Panc1 (cell line): ENCODE results near the gene NELFB. TPM values are rescaled to one million over a fixed set of nuclear protein-coding genes. Genes with fewer than 3 reads are reported as not detected.

Experiments used
- ATAC-seq: fragments of 200-7000 bp; cut with Tn5 transposase; 2 replicates; pipeline ENCODE4 v1.9.1; 2020; ENCODE audit warnings: mild to moderate bottlenecking, moderate library complexity
- BruUV-seq: library from RNA; stranded (reverse); fragments of 400-500 nt; replicated peaks from 2 replicates; lab custom pipeline; 2021; lab: Mats Ljungman, UMichigan
- CTCF ChIA-PET: fragments of 300-600 bp; sonication (Branson Sonifier 250); formaldehyde crosslinking; loops from one replicate; lab custom pipeline; 2022; ENCODE audit warnings: antibody characterized with exemption; lab: Charles Lee
- POLR2A ChIA-PET: fragments of 300-600 bp; sonication (Branson Sonifier 250); formaldehyde crosslinking; loops from one replicate; lab custom pipeline; 2022; ENCODE audit warnings: antibody characterized with exemption; lab: Charles Lee
- DNase-seq: peaks from one replicate; pipeline ENCODE4 v3.0.0-alpha.2; 2010; ENCODE audit warnings: low read depth, low spot score
- H3K27ac ChIP-seq: 2 replicates; pipeline ENCODE4 v1.5.1; 2011; ENCODE audit warnings: mild to moderate bottlenecking, low read length, inconsistent platforms
- H3K27me3 ChIP-seq: fragments of 200-500 bp; sonication (Bioruptor generic); 2 replicates; pipeline ENCODE4 v1.6.0; 2014; ENCODE audit warnings: low read length, inconsistent platforms; ENCODE audit not compliant: control insufficient read depth, insufficient read depth
- H3K36me3 ChIP-seq: fragments of 200-500 bp; sonication (Bioruptor generic); 2 replicates; pipeline ENCODE4 v1.5.1; 2014; ENCODE audit warnings: inconsistent platforms, mild to moderate bottlenecking, low read length, moderate library complexity; ENCODE audit not compliant: control insufficient read depth, insufficient read depth
- H3K4me1 ChIP-seq: 2 replicates; pipeline ENCODE4 v1.5.1; 2011; ENCODE audit warnings: inconsistent platforms, mild to moderate bottlenecking, low read length, moderate library complexity; ENCODE audit not compliant: control insufficient read depth, insufficient read depth
- H3K4me3 ChIP-seq, 2 experiments: 2 replicates each; pipeline ENCODE4 v1.5.1; 2011 to 2012; ENCODE audit warnings: low read depth in 2 of 2, low read length in 2 of 2, mild to moderate bottlenecking in 2 of 2, inconsistent platforms in 1 of 2, moderate library complexity in 1 of 2
- H3K9me3 ChIP-seq: fragments of 200-500 bp; sonication (Bioruptor generic); 2 replicates; pipeline ENCODE4 v1.5.1; 2014; ENCODE audit warnings: low read depth, mild to moderate bottlenecking, inconsistent platforms, low read length, moderate library complexity; ENCODE audit not compliant: control insufficient read depth, insufficient read depth
- POLR2AphosphoS5 ChIP-seq: IDR thresholded peaks from 2 replicates; pipeline ENCODE4 v1.6.1; 2012; ENCODE audit warnings: mild to moderate bottlenecking, low read depth, low read length, moderate library complexity
- SIN3A ChIP-seq: IDR thresholded peaks from 2 replicates; pipeline ENCODE4 v1.6.1; 2012; ENCODE audit warnings: low read depth, mild to moderate bottlenecking, low read length, moderate library complexity, borderline replicate concordance; ENCODE audit not compliant: insufficient read depth
- TCF7L2 ChIP-seq: IDR thresholded peaks from 2 replicates; pipeline ENCODE4 v1.6.1; 2011; ENCODE audit warnings: mild to moderate bottlenecking, low read depth, low read length, inconsistent platforms
- in situ Hi-C: cut with HindIII; loops from 2 replicates; pipeline ENCODE4 v1.10.0; 2016; ENCODE audit warnings: low sequenced_read_pairs, low pct_unique_long_range_greater_than_20kb
- intact Hi-C: fragments of 100-400 bp; cut with micrococcal nuclease; formaldehyde crosslinking; loops from one replicate; pipeline ENCODE4 v1.10.0; 2022; ENCODE audit not compliant: unreplicated experiment
- total RNA-seq: library from RNA; stranded (reverse); gene quantifications from one replicate; pipeline ENCODE4 v1.2.1, GENCODE V29; 2021; ENCODE audit not compliant: unreplicated experiment
- TF ChIP-seq, protein P1 (sequence below): fragments of 450-650 bp; IDR thresholded peaks from 2 replicates; pipeline ENCODE4 v1.5.1; 2017; ENCODE audit warnings: mild to moderate bottlenecking
- TF ChIP-seq, protein P2 (sequence below), 2 experiments: IDR thresholded peaks; 2 replicates each; pipeline ENCODE4 v1.6.1; 2011 to 2012; ENCODE audit warnings: low read depth in 2 of 2, control low read depth in 1 of 2, low read length in 1 of 2, mild to moderate bottlenecking in 1 of 2, moderate library complexity in 1 of 2; ENCODE audit not compliant: insufficient read depth in 1 of 2

Gene NELFB
- total RNA-seq, 1 experiment from 2014 or later = 62.4 TPM

- no peak overlapping the region for H3K4me3 ChIP-seq
- DNase-seq (no peak), ATAC-seq (no peak)
- ChIA-PET CTCF (no interaction called here), POLR2A (interaction anchor here (1.6 kb wide), 1 partner anchor 10 kb away, joined by 4 read pairs; no protein-coding TSS in a partner anchor)
- in situ Hi-C loops (no loop called here), intact Hi-C loops (no loop called here)
- peaks cover 16% of the 10 kb centered on the region for H3K4me1 ChIP-seq
- no peaks in the 10 kb centered on the region for H3K9me3 ChIP-seq
- TF ChIP-seq, protein P1, sequence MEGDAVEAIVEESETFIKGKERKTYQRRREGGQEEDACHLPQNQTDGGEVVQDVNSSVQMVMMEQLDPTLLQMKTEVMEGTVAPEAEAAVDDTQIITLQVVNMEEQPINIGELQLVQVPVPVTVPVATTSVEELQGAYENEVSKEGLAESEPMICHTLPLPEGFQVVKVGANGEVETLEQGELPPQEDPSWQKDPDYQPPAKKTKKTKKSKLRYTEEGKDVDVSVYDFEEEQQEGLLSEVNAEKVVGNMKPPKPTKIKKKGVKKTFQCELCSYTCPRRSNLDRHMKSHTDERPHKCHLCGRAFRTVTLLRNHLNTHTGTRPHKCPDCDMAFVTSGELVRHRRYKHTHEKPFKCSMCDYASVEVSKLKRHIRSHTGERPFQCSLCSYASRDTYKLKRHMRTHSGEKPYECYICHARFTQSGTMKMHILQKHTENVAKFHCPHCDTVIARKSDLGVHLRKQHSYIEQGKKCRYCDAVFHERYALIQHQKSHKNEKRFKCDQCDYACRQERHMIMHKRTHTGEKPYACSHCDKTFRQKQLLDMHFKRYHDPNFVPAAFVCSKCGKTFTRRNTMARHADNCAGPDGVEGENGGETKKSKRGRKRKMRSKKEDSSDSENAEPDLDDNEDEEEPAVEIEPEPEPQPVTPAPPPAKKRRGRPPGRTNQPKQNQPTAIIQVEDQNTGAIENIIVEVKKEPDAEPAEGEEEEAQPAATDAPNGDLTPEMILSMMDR = no peak
- TF ChIP-seq, protein P2, sequence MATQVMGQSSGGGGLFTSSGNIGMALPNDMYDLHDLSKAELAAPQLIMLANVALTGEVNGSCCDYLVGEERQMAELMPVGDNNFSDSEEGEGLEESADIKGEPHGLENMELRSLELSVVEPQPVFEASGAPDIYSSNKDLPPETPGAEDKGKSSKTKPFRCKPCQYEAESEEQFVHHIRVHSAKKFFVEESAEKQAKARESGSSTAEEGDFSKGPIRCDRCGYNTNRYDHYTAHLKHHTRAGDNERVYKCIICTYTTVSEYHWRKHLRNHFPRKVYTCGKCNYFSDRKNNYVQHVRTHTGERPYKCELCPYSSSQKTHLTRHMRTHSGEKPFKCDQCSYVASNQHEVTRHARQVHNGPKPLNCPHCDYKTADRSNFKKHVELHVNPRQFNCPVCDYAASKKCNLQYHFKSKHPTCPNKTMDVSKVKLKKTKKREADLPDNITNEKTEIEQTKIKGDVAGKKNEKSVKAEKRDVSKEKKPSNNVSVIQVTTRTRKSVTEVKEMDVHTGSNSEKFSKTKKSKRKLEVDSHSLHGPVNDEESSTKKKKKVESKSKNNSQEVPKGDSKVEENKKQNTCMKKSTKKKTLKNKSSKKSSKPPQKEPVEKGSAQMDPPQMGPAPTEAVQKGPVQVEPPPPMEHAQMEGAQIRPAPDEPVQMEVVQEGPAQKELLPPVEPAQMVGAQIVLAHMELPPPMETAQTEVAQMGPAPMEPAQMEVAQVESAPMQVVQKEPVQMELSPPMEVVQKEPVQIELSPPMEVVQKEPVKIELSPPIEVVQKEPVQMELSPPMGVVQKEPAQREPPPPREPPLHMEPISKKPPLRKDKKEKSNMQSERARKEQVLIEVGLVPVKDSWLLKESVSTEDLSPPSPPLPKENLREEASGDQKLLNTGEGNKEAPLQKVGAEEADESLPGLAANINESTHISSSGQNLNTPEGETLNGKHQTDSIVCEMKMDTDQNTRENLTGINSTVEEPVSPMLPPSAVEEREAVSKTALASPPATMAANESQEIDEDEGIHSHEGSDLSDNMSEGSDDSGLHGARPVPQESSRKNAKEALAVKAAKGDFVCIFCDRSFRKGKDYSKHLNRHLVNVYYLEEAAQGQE (IDR thresholded peaks at IDR 0.05; ENCODE audit: insufficient read depth in 1 of 2, low read depth in 2 of 2, low read length in 1 of 2) = no peak
- TF ChIP-seq SIN3A (no peak), TCF7L2 (no peak), POLR2AphosphoS5 (no peak)
- no peaks in the 10 kb centered on the region for H3K27me3 ChIP-seq
- H3K36me3 ChIP-seq = no peaks in the 10 kb centered on the region; the same call in 1 of the 2 replicates
- no peak overlapping the region for H3K27ac ChIP-seq
- BruUV-seq = no TSS peak
Observed at GRCh38 chr9:137252555-137253506, 2.3 kb upstream of the NELFB start.

DNA sequence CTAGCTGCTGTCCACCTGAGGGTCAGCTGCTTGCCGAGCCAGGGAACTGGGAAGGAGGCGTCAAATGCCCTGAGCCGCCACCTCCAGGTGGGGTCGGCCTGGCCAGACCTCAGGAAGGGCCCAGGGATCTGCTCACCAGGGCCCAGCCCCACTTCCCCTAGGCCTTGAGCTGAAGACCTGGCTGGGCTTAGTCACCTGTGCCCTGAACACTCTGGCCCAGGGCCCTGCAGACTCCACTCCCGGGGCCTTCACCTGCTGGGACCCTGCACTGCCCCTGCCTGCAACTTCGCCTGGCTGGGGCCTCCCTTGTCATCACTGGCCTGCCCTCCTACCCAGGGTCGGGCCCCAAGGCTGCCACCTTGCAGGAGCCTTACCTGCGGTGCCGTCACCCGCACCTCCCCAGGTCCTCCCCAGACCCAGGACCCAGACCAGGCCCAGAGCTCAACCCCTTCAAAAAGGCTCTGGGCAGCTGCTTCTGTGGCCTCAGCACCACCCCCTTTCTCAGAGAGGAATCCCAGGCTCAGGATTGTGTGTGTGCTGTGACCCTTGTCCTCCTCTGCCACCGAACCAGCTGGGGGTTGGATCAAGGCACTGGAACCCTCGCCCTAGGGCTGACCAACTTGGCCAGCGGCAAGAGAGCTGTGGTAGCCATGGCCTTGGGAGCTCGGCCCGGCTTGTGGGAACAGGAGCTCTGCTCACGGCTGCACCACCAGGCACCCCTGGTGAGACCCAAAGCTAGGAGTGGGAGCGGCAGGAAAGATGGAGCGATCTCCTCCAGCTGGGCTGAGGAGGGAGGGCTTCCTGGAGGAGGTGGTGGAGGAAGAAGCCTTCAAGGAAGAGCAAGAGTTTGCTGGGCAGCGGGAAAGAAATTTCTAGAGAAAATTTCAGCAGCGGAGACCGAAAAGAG lies 1.2 kb upstream of the NELFB start:
- no peaks in the 10 kb centered on the region for H3K27me3 ChIP-seq
- TF ChIP-seq, protein P2 (IDR thresholded peaks at IDR 0.05; ENCODE audit: insufficient read depth in 1 of 2, low read depth in 2 of 2, low read length in 1 of 2) = no peak
- no peak for TF ChIP-seq POLR2AphosphoS5
- peak overlapping the region; percentile 77 for H3K27ac ChIP-seq
- no peak for DNase-seq
- peak overlapping the region; percentile 58 to 72 for H3K4me3 ChIP-seq
- H3K36me3 ChIP-seq = no peaks in the 10 kb centered on the region; the same call in 1 of the 2 replicates
- ChIA-PET POLR2A (interaction anchor here (0.6 to 1.6 kb wide), 3 partner anchors 11 to 97 kb away, joined by 4 to 17 read pairs (median 4); no protein-coding TSS in a partner anchor), CTCF (no interaction called here)
- ATAC-seq = peak; percentile 14; the same call in 1 of the 2 replicates
- peaks cover 16% of the 10 kb centered on the region for H3K4me1 ChIP-seq
- BruUV-seq = no TSS peak
- intact Hi-C loops = no loop called here
- H3K9me3 ChIP-seq = no peaks in the 10 kb centered on the region
- in situ Hi-C loops = no loop called here
